Stimulated activated CD8-positive, alpha-beta memory T cell treated with anti-CD3 and anti-CD28 coated beads, Interleukin-15, amount 100 ng/mL, for 24 hours (primary cell): ENCODE data around the gene SNX2.
A peak's percentile ranks its signal among the peaks of the same experiment; 100 is the strongest.
"Not testable (repeated sequence)": the region's sequence is repeated elsewhere in the genome, so short reads cannot be mapped to it uniquely, and the experiment has no call there.

Experiments used
- DNase-seq: peaks from one replicate; pipeline ENCODE4 v3.0.0-alpha.2; 2020; ENCODE audit warnings: low read depth

Gene SNX2, protein sequence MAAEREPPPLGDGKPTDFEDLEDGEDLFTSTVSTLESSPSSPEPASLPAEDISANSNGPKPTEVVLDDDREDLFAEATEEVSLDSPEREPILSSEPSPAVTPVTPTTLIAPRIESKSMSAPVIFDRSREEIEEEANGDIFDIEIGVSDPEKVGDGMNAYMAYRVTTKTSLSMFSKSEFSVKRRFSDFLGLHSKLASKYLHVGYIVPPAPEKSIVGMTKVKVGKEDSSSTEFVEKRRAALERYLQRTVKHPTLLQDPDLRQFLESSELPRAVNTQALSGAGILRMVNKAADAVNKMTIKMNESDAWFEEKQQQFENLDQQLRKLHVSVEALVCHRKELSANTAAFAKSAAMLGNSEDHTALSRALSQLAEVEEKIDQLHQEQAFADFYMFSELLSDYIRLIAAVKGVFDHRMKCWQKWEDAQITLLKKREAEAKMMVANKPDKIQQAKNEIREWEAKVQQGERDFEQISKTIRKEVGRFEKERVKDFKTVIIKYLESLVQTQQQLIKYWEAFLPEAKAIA

DNA sequence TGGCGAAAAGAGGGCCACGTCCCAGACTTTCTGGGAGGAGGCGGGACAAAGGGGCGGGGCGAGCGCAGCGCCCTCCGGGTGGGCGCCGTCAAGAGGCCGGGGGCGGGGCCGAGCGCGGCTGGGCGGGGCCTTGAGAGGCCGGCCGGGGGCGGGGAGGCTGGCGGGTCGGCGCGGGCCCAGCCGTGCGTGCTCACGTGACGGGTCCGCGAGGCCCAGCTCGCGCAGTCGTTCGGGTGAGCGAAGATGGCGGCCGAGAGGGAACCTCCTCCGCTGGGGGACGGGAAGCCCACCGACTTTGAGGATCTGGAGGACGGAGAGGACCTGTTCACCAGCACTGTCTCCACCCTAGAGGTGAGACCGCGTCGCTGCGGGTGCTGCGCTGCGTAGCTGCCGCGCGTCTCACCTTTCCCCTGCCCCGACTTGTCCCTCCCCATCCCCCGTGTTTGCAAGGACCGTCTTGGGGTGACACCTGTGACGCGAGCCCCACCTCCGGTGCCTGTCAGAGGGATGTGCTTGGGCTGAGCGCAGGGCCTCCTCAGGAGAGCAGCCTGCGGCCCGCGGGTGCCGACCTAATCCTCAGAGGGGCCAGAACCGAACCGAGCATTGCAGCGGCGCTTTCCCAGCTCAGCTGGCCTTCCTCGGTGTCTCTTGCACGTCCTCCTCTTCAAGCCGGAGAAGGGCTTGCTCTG lies at the start of gene SNX2:
Gene SNX2 (plus strand): TSS at position 220 of the 689 bp plus-strand sequence. CDS start 24 bp downstream, at position 244.
- peak; percentile 84 for DNase-seq

DNA sequence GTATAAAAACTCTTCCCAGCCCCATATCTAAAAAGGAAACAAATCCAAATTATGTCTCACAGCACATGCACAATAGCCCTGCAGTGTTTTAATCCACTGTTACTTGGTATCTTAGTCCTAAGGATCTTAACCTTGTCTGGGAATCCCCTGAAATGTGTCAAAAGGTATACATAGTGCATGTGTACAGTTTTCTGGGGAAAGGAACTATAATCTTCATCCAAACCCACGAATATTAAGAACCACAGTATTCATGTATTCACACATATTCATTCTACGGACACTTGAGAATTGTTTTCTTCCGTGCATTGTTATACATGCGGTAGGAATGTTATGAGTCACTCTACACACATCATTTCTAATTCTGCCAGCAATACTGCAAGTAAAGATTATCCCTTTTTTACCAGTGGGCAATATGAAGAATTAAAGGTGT lies 47.8 kb upstream of the SNX2 start:
- no peak for DNase-seq

DNA sequence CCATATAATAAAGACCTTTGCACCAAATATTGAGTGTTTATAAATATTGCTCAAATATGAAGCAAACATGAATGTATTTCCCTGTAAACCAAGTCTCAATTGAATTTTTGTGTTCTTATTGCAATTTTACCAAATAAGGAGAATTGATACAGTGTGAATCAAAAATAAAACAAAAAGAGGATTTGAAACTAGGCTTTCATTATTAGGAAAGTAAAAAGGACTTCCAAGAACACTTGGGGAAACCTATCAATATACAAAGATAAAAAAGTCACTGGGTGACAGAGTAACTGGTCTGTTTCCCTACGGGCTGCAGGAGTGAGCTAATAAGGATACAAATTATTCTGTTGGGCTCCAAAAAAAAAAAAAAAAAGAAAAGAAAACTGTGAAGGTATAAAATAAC lies 44.8 kb upstream of the SNX2 start:
- no peak for DNase-seq

DNA sequence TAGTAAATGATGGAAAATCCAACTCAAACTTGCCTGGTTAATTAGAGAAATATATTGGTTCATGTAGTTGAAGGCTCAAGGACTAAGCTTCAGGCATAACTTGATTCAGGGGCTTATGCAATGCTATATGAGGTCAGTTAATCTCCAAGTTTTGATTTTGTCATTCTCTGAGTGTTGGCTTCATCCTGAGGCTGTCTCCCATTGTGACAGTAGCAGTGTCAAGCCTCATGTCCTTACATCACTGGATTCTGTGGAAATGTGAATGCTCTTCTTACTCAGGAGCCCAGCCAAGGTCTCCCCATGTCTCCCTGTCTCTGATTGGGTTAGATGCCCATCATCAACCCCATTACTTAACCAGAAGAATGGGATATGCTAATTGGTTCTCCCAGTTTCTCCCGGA lies 44.4 kb upstream of the SNX2 start:
- DNase-seq: no peak

DNA sequence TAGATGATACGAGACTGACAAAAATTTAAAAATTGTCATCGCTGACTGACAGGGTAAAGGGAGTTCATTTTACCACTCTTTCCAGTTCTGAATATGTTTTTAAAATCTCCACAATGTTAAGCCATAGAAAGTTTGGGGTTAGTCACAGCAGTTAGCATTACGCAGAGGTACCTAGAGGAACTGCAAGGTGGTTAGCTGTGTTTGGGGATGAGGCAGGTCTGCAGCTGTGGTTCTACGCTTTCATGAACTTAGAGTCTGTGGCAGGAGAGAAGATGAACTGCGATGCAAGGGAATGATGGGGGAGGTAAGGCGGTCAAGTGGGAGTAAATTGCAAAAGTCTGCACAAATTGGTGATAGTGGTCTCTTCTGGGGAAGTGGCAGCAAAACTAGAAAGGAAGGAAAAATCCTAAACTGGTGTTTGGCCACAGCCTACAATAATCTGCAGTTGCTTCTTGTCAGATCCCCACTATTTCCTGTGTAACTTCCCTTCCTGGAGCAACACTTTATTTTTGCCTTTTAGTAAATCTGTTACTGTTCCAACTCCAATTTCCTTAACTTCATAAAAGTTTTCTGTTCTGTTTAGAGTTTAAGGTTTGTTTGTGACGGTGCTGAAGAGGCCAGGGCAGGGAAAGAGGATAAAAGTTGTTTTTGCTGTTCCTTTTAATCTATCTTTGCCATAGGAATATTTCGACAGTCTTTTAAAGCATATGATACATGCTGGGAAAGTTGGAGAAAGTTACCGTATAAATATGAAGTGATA lies 38.6 kb upstream of the SNX2 start:
- no peak for DNase-seq

GRCh38 chr5:122738088-122738487 lies 36.8 kb upstream of the SNX2 start:
- no peak for DNase-seq

GRCh38 chr5:122741681-122742080 lies 33.2 kb upstream of the SNX2 start:
- DNase-seq: no peak

GRCh38 chr5:122743261-122743660 lies 31.6 kb upstream of the SNX2 start:
- DNase-seq: no peak

GRCh38 chr5:122745597-122745996 lies 29.3 kb upstream of the SNX2 start:
- DNase-seq: no peak

GRCh38 chr5:122749886-122750285 lies 25.0 kb upstream of the SNX2 start:
- no peak for DNase-seq

DNA sequence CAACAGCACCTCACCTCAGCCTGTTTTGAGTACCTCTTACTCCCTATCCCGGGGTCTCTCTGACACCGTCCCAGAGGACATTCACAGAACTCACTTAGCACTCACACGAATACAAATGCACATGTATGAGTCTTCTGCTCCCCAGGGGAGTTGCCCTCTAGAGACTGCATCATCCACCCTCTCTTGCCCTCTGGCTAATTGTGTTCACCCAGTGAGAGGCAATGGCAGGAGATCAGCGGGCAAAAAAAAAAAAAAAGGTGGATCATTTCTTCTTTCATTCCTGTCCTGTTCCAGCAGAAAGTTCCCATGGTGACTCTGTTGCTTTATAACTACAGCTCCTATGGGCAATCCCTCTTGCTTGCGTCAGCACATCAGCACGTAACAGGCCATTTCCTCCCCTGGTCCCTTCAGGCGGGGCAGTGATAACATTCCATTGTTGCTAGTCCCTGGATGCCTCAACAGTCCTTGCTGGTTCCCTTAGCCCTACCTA lies 23.5 kb upstream of the SNX2 start:
- DNase-seq: no peak

GRCh38 chr5:122753500-122753899 lies 21.4 kb upstream of the SNX2 start:
- DNase-seq: no peak

- DNase-seq: no peak
Measured at GRCh38 chr5:122755783-122756182, 19.1 kb upstream of the SNX2 start.

DNA sequence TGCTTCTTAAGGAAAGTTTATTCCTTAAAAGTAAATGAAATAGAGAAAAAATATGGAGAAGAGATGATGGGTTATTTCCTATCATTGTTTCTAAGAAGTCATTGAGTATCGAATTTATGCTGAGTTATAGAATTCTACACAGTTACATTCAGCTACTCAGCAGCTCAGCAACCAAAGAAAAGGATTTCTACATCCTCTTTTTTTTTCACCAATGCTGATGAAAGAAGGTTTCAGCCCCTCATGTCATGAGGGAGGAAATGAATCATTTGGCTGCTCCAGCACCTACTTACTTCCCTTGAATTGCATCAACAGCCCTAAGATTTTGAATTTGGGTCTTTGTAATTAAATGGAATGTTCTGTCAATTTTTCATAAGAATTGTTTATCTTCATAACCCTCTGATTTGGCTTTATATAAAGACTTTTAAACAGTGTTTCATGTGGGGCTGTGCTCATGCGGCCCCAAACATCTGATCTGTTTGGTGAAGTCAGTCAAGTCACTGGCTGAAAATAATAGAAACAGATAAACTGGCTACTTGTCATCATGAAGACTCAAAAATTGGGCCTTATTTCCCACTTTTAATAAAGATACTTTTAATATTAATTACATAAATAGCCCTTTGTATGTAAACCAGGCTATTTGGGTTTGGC lies 18.5 kb upstream of the SNX2 start:
- DNase-seq: no peak

DNA sequence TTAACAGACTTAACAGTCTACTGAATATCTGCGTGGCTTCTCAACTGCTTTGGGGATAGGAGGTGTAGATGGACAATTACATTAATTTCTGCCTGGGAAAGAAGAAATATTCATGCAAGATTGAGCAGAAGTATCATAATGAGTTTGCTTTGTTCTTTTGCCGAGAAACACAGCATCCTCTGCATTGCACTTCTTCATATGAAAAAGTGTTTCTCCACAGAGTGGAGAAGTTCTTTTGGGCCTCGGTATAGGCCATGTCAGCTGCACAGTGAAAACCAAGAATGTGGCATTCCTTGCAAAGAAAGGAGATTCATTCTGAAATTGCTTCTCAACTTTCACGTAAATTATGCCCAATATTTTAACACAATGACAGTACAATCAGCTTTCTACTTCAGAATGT lies 17.6 kb upstream of the SNX2 start:
- DNase-seq: no peak

GRCh38 chr5:122759241-122760070 lies 15.4 kb upstream of the SNX2 start:
- no peak for DNase-seq

- DNase-seq: no peak
Measured at GRCh38 chr5:122760236-122760635, 14.6 kb upstream of the SNX2 start.

- DNase-seq: no peak
Measured at GRCh38 chr5:122761115-122761514, 13.8 kb upstream of the SNX2 start.

DNA sequence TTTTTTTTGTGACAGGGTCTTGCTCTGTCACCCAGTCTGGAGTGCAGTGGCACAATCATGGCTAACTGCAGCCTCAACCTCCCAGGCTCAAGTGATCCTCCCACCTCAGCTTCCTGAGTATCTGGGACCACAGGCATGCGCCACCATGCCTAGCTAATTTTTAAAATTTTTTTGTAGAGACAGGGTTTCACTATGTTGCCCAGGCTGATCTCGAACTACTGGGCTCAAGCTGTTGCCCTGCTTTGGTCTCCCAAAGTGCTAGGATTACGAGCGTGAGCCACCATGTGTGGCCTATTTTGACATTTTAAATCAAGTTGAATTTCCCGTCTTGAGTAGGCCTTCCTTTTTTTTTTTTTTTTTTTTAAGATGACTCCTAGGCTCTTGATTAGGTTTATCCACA lies 13.0 kb upstream of the SNX2 start:
- DNase-seq: not testable (repeated sequence)

DNA sequence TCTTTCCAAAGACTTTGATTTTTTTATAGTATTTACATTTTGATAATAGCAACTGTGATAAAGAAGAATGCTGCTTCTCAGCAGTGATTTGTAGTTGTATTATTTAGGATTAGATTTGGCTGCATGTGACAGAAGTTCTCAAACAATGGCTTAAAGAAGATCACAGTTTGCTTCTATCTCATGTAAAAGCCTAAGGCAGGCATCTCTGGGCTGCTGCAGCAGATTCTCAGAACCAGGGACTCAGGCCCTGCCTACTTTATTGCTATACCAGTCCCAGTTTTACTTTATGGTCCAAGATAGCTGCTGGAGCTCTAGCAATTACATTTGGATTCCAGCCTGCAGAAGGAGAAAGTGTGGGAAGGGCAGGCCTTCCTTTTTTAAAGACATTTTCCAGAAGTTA lies 8.8 kb upstream of the SNX2 start:
- DNase-seq: no peak

GRCh38 chr5:122770477-122770876 lies 4.4 kb upstream of the SNX2 start:
- no peak for DNase-seq
